IPS-20b (cell line): ENCODE results near the gene FAAH.

Source experiments
- H3K27ac ChIP-seq: one replicate; pipeline ENCODE4 v1.5.1; 2013; ENCODE audit warnings: low read length
- H3K27me3 ChIP-seq: 2 replicates; pipeline ENCODE4 v1.6.1; 2013; ENCODE audit warnings: mild to moderate bottlenecking, low read length, inconsistent platforms; ENCODE audit not compliant: insufficient read depth
- H3K36me3 ChIP-seq: 2 replicates; pipeline ENCODE4 v1.6.1; 2013; ENCODE audit warnings: low read depth, mild to moderate bottlenecking, inconsistent platforms, low read length, moderate library complexity; ENCODE audit not compliant: insufficient read depth
- H3K4me1 ChIP-seq: 2 replicates; pipeline ENCODE4 v1.6.1; 2013; ENCODE audit warnings: mild to moderate bottlenecking, control low read depth, inconsistent platforms, low read length, moderate library complexity; ENCODE audit not compliant: insufficient read depth
- H3K4me3 ChIP-seq: 2 replicates; pipeline ENCODE4 v1.5.1; 2013; ENCODE audit warnings: mild to moderate bottlenecking, low read length, inconsistent platforms
- H3K9ac ChIP-seq: 2 replicates; pipeline ENCODE4 v1.6.1; 2013; ENCODE audit warnings: low read depth, mild to moderate bottlenecking, inconsistent platforms, low read length, moderate library complexity
- H3K9me3 ChIP-seq: 2 replicates; pipeline ENCODE4 v1.6.1; 2013; ENCODE audit warnings: mild to moderate bottlenecking, low read depth, low read length, inconsistent platforms; ENCODE audit not compliant: insufficient read depth

The FAAH gene

GRCh38 chr1:46456411-46456963, 62.4 kb downstream of the FAAH start:
- Histone ChIP-seq H3K27me3 (peaks cover 93% of the 10 kb centered on the region), H3K9ac (no peak overlapping the region), H3K4me1 (peaks cover 9% of the 10 kb centered on the region), H3K36me3 (no peaks in the 10 kb centered on the region), H3K4me3 (no peak overlapping the region), H3K9me3 (no peaks in the 10 kb centered on the region), H3K27ac (no peak overlapping the region)

- Histone ChIP-seq H3K4me1 (peaks cover 15% of the 10 kb centered on the region), H3K27ac (no peak overlapping the region), H3K27me3 (peaks cover 93% of the 10 kb centered on the region), H3K4me3 (no peak overlapping the region), H3K9ac (no peak overlapping the region), H3K36me3 (no peaks in the 10 kb centered on the region), H3K9me3 (no peaks in the 10 kb centered on the region)
These were observed 63.1 kb downstream of the FAAH start for GRCh38 chr1:46457178-46457577.

- Histone ChIP-seq H3K9ac (no peak overlapping the region), H3K9me3 (no peaks in the 10 kb centered on the region), H3K27me3 (peaks cover 93% of the 10 kb centered on the region), H3K27ac (no peak overlapping the region), H3K4me3 (no peak overlapping the region), H3K4me1 (peaks cover 13% of the 10 kb centered on the region), H3K36me3 (no peaks in the 10 kb centered on the region)
These were observed 64.1 kb downstream of the FAAH start for GRCh38 chr1:46458190-46458589.

GRCh38 chr1:46458846-46459245, 64.7 kb downstream of the FAAH start:
- H3K9ac ChIP-seq: no peak overlapping the region
- no peaks in the 10 kb centered on the region for H3K9me3 ChIP-seq
- no peak overlapping the region for H3K4me3 ChIP-seq
- no peaks in the 10 kb centered on the region for H3K36me3 ChIP-seq
- H3K27ac ChIP-seq: no peak overlapping the region
- H3K4me1 ChIP-seq: peaks cover 9% of the 10 kb centered on the region
- peaks cover 93% of the 10 kb centered on the region for H3K27me3 ChIP-seq

- peaks cover 9% of the 10 kb centered on the region for H3K4me1 ChIP-seq
- no peak overlapping the region for H3K27ac ChIP-seq
- no peaks in the 10 kb centered on the region for H3K9me3 ChIP-seq
- no peak overlapping the region for H3K9ac ChIP-seq
- peaks cover 93% of the 10 kb centered on the region for H3K27me3 ChIP-seq
- no peak overlapping the region for H3K4me3 ChIP-seq
- no peaks in the 10 kb centered on the region for H3K36me3 ChIP-seq
These were observed 65.2 kb downstream of the FAAH start for GRCh38 chr1:46459315-46459714.

- H3K9me3 ChIP-seq: no peaks in the 10 kb centered on the region
- H3K4me3 ChIP-seq: no peak overlapping the region
- peaks cover 14% of the 10 kb centered on the region for H3K4me1 ChIP-seq
- peaks cover 100% of the 10 kb centered on the region for H3K27me3 ChIP-seq
- H3K36me3 ChIP-seq: no peaks in the 10 kb centered on the region
- H3K27ac ChIP-seq: no peak overlapping the region
- H3K9ac ChIP-seq: no peak overlapping the region
These were observed 67.1 kb downstream of the FAAH start for GRCh38 chr1:46461017-46461808.

- no peaks in the 10 kb centered on the region for H3K9me3 ChIP-seq
- no peak overlapping the region for H3K9ac ChIP-seq
- peaks cover 100% of the 10 kb centered on the region for H3K27me3 ChIP-seq
- no peaks in the 10 kb centered on the region for H3K36me3 ChIP-seq
- no peak overlapping the region for H3K27ac ChIP-seq
- H3K4me1 ChIP-seq: peaks cover 15% of the 10 kb centered on the region
- no peak overlapping the region for H3K4me3 ChIP-seq
These were observed 67.8 kb downstream of the FAAH start for GRCh38 chr1:46461809-46462448.
